Measurements from ENCODE around the gene AAK1. TPM values are rescaled to one million over a fixed set of nuclear protein-coding genes. Genes with fewer than 3 reads are reported as not detected.

AAK1 gene
- total and polyA plus RNA-seq, 10 of the 15 experiments (the other 5 are each of a cell fraction or from before 2014, with no cell fraction given) = 2.9 to 41.4 (median 17.5) TPM

- H3K27me3 ChIP-seq (replicated peaks in 1 of 2; ENCODE audit: control insufficient read depth in 2 of 2, insufficient read depth in 2 of 2, low read length in 1 of 2) = no peaks in the 10 kb centered on the region
- DNase-seq (ENCODE audit: low read depth, low spot score) (peak; percentile 61), ATAC-seq (peak; percentile 97), FAIRE-seq (peak; percentile 84)
- no peaks in the 10 kb centered on the region for H3K36me3 ChIP-seq (ENCODE audit: control insufficient read depth in 2 of 2, insufficient read depth in 2 of 2, low read length in 1 of 2)
- peak overlapping the region; percentile 20; the same call in 1 of the 2 replicates for H3K27ac ChIP-seq (ENCODE audit: control insufficient read depth, insufficient read depth)
- no TSS peak for BruUV-seq (replicated peaks)
- H3K4me3 ChIP-seq = no peak overlapping the region
- H3K9ac ChIP-seq (ENCODE audit: control insufficient read depth, insufficient read depth, low read length) = no peak overlapping the region
- no peaks in the 10 kb centered on the region for H3K9me3 ChIP-seq (replicated peaks; ENCODE audit: control insufficient read depth, insufficient read depth, low read length)
- no peaks in the 10 kb centered on the region for H3K79me2 ChIP-seq (ENCODE audit: control insufficient read depth, insufficient read depth, low read length)
- ChIA-PET RAD21 (ENCODE audit: unreplicated experiment) (interaction anchor here (0.7 to 1.6 kb wide), 5 partner anchors 16 to 92 kb away, joined by 3 to 6 read pairs (median 3); partner anchors contain the start of gene NFU1), SMC1A (ENCODE audit: uncharacterized antibody, unreplicated experiment) (interaction anchor here (0.8 to 1.6 kb wide), 8 partner anchors 11 to 113 kb away, joined by 3 to 12 read pairs (median 3); partner anchors contain the start of gene NFU1), CTCF (interaction anchor here (0.8 to 2.8 kb wide), 5 partner anchors 13 to 268 kb away, joined by 3 to 18 read pairs (median 3); partner anchors contain the start of gene NFU1), POLR2A (interaction anchor here (0.6 to 2.0 kb wide), 2 partner anchors 17 to 612 kb away, joined by 10 to 11 read pairs; partner anchors contain the start of gene NFU1)
- in situ Hi-C loops (cut with MboI) (no loop called here), intact Hi-C loops (cut with micrococcal nuclease; ENCODE audit: unreplicated experiment) (no loop called here)
- WGBS (ENCODE audit: insufficient coverage, insufficient replicate concordance, low lambda C conversion rate, missing lambda C conversion rate) = 2% methylated on average over 4 of the region's 4 CpGs
- H2AFZ ChIP-seq (ENCODE audit: control insufficient read depth, low read depth, low read length) = peak overlapping the region; percentile 24
- no peaks in the 10 kb centered on the region for H4K20me1 ChIP-seq (ENCODE audit: control insufficient read depth, insufficient read depth)
- H3K4me1 ChIP-seq (ENCODE audit: control insufficient read depth, insufficient read depth, low read length) = peaks cover 9% of the 10 kb centered on the region; the same call in 1 of the 2 replicates
- H3K4me2 ChIP-seq (ENCODE audit: control insufficient read depth, insufficient read depth) = 0 out of 2 replicates have a peak overlapping the region, but pooled peaks have one; percentile 38
- TF ChIP-seq SRF (IDR thresholded peaks at IDR 0.05; ENCODE audit: low read depth in 2 of 2, low read length in 2 of 2) (peak in 1 of 2 experiments; percentile 74; a peak in 1 of 4 replicates), MEF2B (IDR thresholded peaks at IDR 0.05; ENCODE audit: partially characterized antibody, poor library complexity, severe bottlenecking) (no peak), RELB (IDR thresholded peaks at IDR 0.05; ENCODE audit: low read depth) (peak; percentile 38; the same call in 1 of the 2 replicates), CREM (IDR thresholded peaks at IDR 0.05; ENCODE audit: low read depth) (peak; percentile 26; the same call in 1 of the 2 replicates), PKNOX1 (IDR thresholded peaks at IDR 0.05) (peak; percentile 88), CTCF (IDR thresholded peaks at IDR 0.05 in 2 of 3, conservative IDR thresholded peaks at IDR 0.05 in 1 of 3; ENCODE audit: control insufficient read depth in 2 of 3, extremely low read depth in 1 of 3, insufficient read depth in 1 of 3, low read depth in 3 of 3, low read length in 3 of 3) (no peak), NKRF (conservative IDR thresholded peaks at IDR 0.05) (no peak), SKIL (IDR thresholded peaks at IDR 0.05; ENCODE audit: low read depth, poor library complexity, severe bottlenecking) (peak; percentile 45), YBX1 (IDR thresholded peaks at IDR 0.05) (no peak)
These were observed 189.9 kb downstream of the AAK1 start for GRCh38 chr2:69453475-69454129.

Data from GM12878 (cell line).